GM19351 (cell line): ENCODE data around the gene AMN1.

ENCODE experiments used
- ATAC-seq: cut with Tn5 transposase; IDR thresholded peaks from one replicate; pipeline ENCODE4 v1.9.1; 2021; ENCODE audit warnings: mild to moderate bottlenecking, moderate library complexity; ENCODE audit not compliant: unreplicated experiment

AMN1 gene

GRCh38 chr12:31633464-31633863 lies 95.4 kb downstream of the AMN1 start:
- ATAC-seq, result no peak

DNA sequence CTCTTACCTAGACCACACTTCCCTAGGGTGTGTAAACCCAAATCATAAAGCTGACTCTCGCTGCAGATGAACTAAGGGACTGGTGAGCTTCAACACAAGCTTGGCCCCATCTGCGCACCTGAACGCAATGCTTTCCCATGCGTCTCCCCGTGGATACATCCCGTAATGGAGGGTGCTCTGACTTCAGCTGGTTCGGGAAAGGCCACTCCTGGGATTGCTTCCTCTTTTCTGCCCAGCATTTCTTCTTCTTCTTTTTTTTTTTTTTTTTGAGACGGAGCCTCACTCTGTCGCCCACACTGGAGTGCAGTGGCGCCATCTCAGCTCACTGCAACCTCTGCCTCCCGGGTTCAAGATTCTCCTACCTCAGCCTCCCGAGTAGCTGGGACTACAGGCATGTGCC lies 97.0 kb downstream of the AMN1 start:
- no peak for ATAC-seq

GRCh38 chr12:31631023-31631724 lies 97.6 kb downstream of the AMN1 start:
- no peak for ATAC-seq

- no peak for ATAC-seq
Measured at GRCh38 chr12:31629756-31630732, 98.8 kb downstream of the AMN1 start.

- no peak for ATAC-seq
Measured at GRCh38 chr12:31627456-31628054, 101.3 kb downstream of the AMN1 start.

DNA sequence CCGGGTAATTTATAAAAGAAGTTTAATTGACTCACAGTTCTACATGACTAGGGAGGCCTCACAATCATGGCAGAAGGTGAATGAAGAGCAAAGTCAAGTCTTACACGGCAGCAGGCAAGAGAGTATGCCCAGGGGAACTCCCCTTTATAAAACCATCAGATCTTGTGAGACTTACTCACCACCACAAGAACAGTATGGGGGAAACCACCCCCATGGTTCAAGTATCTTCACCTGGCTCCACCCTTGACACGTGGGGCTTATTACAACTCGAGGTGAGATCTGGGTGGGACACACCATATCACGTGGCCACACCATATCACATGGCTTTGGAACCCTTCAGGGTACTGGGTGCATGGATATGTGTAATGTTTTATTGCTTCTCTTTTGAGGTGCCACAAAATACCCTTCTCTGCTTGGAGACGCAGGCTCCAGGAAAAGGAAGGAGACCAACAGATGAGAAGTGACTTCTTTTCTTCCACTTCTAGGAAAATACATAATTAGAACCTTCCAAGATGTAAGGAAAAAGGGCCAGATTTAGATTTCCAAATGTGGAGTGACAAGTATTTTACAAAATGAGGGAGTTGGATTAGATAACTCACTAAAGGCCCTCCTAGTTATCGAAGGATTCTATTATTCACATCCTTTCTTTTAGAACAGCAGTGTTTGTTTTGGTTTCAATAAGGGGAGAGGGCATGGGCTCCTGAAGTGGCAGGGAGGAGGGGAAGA lies 102.4 kb downstream of the AMN1 start:
- no peak for ATAC-seq

DNA sequence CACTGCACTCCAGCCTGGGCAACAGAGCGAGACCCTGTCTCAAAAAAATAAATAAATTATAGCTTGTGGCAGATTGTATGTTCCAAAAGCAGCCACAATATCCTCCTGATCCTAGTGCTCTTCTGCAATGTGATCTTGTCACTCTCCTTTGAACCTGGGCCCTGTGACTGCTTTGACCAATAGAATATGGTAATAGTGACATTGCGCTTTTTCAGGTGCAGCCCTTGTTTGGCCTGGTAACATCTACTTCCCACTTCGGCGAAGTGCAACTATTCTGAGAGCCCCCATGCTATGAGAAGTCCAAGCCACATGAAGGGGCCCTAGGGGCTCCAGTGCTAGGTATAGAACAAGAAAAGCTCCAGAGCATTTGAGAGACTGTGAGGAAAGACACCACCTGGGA lies 106.8 kb downstream of the AMN1 start:
- ATAC-seq, result no peak
